Colonic mucosa (tissue), 4 donors: ENCODE results near the gene VWA5B1. TPM values are rescaled to one million over a fixed set of nuclear protein-coding genes. Genes with fewer than 3 reads are reported as not detected.

Experiments
- DNase-seq: peaks from one replicate; pipeline ENCODE4 v3.0.0-alpha.2; 2020
- H3K27ac ChIP-seq: fragments of 200-600 bp; one replicate; pipeline ENCODE4 v1.8.0; 2021
- H3K27me3 ChIP-seq: fragments of 200-600 bp; one replicate; pipeline ENCODE4 v1.8.0; 2021
- H3K36me3 ChIP-seq: fragments of 200-600 bp; one replicate; pipeline ENCODE4 v1.8.0; 2021
- H3K4me1 ChIP-seq: fragments of 200-600 bp; one replicate; pipeline ENCODE4 v1.8.0; 2021; ENCODE audit warnings: mild to moderate bottlenecking
- H3K4me3 ChIP-seq: fragments of 200-600 bp; one replicate; pipeline ENCODE4 v1.8.0; 2021
- H3K9ac ChIP-seq, 2 donors: one replicate each; pipeline ENCODE4 v1.7.0; 2013; ENCODE audit warnings: control low read depth in 2 of 2, low read depth in 2 of 2, low read length in 2 of 2
- H3K9me3 ChIP-seq: fragments of 200-600 bp; one replicate; pipeline ENCODE4 v1.8.0; 2021
- CTCF ChIP-seq: fragments of 200-600 bp; IDR thresholded peaks from one replicate; pipeline ENCODE4 v1.8.0; 2022; ENCODE audit warnings: antibody characterized with exemption, mild to moderate bottlenecking
- intact Hi-C: fragments of 100-400 bp; cut with DNase I; formaldehyde crosslinking; loops from one replicate; pipeline ENCODE4 v1.14.1; 2022
- total RNA-seq, 2 donors: library from RNA; stranded (reverse); fragmentation: NEBNext Ultra II Directional in 1 of 2; extraction: Animal tissue kit (Norgen Biotek cat#: 25700) in 1 of 2; gene quantifications; one replicate each; pipeline ENCODE4 v1.2.1, GENCODE V29; 2021
- donor health status: healthy.
- donor health status: DM: no; HTN: no; CAD: no.
- donor health status: DM: no; HTN: no; CAD: no.

The VWA5B1 gene
- total RNA-seq, 2 donors from 2014 or later: 0.29 to 0.30 TPM

- Histone ChIP-seq H3K9me3 (no peaks in the 10 kb centered on the region), H3K4me1 (no peaks in the 10 kb centered on the region), H3K9ac (no peak overlapping the region), H3K27ac (no peak overlapping the region), H3K27me3 (peaks cover 5% of the 10 kb centered on the region), H3K36me3 (no peaks in the 10 kb centered on the region), H3K4me3 (no peak overlapping the region)
- intact Hi-C loops: loop anchor here (10.0 kb wide), 1 partner anchor 435 kb away; no protein-coding TSS in a partner anchor
- no peak for DNase-seq
- TF ChIP-seq CTCF: no peak
These were observed 98.9 kb downstream of the VWA5B1 start for GRCh38 chr1:20389571-20389970.

GRCh38 chr1:20390589-20391331 lies 100.1 kb downstream of the VWA5B1 start:
- Histone ChIP-seq H3K27me3 (peaks cover 1% of the 10 kb centered on the region), H3K27ac (no peak overlapping the region), H3K9ac (no peak overlapping the region), H3K36me3 (no peaks in the 10 kb centered on the region), H3K9me3 (no peaks in the 10 kb centered on the region), H3K4me3 (no peak overlapping the region), H3K4me1 (no peaks in the 10 kb centered on the region)
- TF ChIP-seq CTCF: no peak
- DNase-seq: no peak
- intact Hi-C loops: no loop called here

GRCh38 chr1:20395255-20395654 lies 104.6 kb downstream of the VWA5B1 start:
- intact Hi-C loops: no loop called here
- H3K4me3 ChIP-seq: no peak overlapping the region
- H3K9ac ChIP-seq: no peak overlapping the region
- H3K4me1 ChIP-seq: no peaks in the 10 kb centered on the region
- no peaks in the 10 kb centered on the region for H3K27me3 ChIP-seq
- H3K9me3 ChIP-seq: no peaks in the 10 kb centered on the region
- no peak for TF ChIP-seq CTCF
- H3K27ac ChIP-seq: no peak overlapping the region
- no peak for DNase-seq
- no peaks in the 10 kb centered on the region for H3K36me3 ChIP-seq

GRCh38 chr1:20398744-20399143 lies 108.1 kb downstream of the VWA5B1 start:
- Histone ChIP-seq H3K9ac (no peak overlapping the region), H3K4me1 (no peaks in the 10 kb centered on the region), H3K36me3 (no peaks in the 10 kb centered on the region), H3K4me3 (no peak overlapping the region), H3K9me3 (no peaks in the 10 kb centered on the region), H3K27me3 (no peaks in the 10 kb centered on the region), H3K27ac (no peak overlapping the region)
- intact Hi-C loops: no loop called here
- no peak for DNase-seq
- TF ChIP-seq CTCF: no peak

GRCh38 chr1:20399196-20399595 lies 108.5 kb downstream of the VWA5B1 start:
- H3K27ac ChIP-seq: no peak overlapping the region
- no peak overlapping the region for H3K4me3 ChIP-seq
- no peaks in the 10 kb centered on the region for H3K27me3 ChIP-seq
- no peaks in the 10 kb centered on the region for H3K36me3 ChIP-seq
- H3K9ac ChIP-seq: no peak overlapping the region
- no peak for DNase-seq
- H3K9me3 ChIP-seq: no peaks in the 10 kb centered on the region
- no peaks in the 10 kb centered on the region for H3K4me1 ChIP-seq
- TF ChIP-seq CTCF: no peak
- intact Hi-C loops: no loop called here
